GDM1 (cell line): ENCODE data around the gene MAPK11.

ENCODE experiments used
- DNase-seq: peaks from one replicate; lab custom pipeline; 2025; lab: John Stamatoyannopoulos, UW

The MAPK11 gene

GRCh38 chr22:50269970-50270665 lies at the start of gene MAPK11:
TSS of gene MAPK11 (minus strand) at chr22:50270380. CDS start at chr22:50270292, 88 bp downstream.
- DNase-seq, result peak; percentile 34

- no peak for DNase-seq
Measured at GRCh38 chr22:50319503-50319951, 49.3 kb upstream of the MAPK11 start.

- no peak for DNase-seq
Measured at GRCh38 chr22:50318698-50319411, 48.7 kb upstream of the MAPK11 start.

GRCh38 chr22:50318356-50318697 lies 48.1 kb upstream of the MAPK11 start:
- DNase-seq, result no peak

DNA sequence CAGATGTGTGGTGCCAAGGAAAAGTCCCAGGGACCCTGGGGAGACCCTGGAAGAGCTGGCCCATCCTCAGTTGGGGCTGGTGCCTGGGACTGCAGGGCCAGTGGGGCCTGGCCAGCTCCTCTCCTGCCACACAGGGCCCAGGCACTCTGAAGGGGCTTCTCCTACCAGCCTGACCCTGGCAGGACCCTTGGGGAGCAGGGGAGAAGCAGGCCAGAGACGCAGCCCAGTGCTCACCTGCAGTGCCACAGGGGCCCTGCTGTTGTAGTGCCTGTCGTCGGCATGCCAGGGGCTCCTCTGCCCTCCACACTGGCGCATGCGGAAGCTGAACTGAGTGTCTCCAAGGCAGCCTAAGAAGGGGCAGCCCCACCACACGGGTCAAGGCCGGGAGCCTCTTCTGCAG lies 47.5 kb upstream of the MAPK11 start:
- no peak for DNase-seq

DNA sequence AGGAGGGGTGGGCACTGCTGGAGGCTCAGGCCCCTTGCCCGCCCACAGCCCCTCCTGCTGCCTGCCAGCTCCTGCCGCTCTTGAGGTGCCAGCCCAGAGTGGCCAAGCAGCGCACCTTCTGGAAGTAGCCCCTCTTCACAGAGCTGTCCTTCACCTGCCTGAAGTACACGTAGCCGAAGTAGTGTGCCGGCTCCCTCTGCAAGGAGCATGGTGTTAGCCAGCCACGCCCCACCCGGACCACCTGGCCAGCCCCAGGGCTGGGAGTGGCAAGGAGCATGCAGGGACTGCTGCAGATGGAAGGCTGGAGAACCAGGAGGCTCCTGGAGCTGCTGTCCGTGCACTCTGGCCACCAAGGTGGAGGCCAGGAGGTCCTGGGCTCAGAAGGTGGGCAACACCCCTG lies 47.0 kb upstream of the MAPK11 start:
- DNase-seq, result no peak

GRCh38 chr22:50316114-50317065 lies 46.2 kb upstream of the MAPK11 start:
- DNase-seq, result no peak

DNA sequence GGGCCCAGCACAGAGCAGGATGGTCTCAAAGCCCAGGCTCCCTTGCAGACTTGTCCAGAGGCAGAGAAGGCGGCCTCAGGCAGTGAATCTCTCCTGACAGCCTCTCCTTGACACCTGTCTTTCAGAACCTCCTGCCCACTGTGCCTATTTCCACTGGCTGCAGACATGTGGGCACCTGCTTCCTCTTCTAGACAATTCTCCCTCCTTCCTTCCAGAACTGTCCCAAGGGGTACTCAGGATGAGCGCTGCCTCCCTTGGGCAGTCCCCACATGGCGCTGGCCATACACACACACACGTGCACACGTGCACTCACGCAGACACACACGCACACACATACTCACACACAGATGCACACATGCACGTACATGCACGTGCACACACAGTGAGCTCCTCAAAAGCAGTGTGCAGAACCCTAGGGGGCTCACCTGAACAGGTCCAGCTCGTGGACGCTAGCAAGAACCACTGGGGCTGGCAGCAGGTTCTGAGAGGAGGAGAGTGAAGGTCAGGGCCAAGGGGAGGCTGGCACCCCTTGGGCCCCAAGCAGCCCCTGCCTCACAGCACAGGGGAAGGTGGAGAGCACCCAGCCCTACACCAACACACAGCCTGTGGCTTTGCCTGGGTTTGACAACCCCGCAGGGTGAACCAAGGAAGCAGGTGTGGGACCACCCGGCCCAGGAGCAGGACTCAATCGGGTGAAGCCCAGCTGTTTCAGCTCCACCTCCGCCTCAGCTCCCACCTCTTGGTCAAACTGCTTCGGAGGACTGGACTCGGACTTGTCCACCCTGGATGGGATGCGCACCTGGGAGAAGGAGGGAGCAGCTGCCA lies 45.3 kb upstream of the MAPK11 start:
- no peak for DNase-seq

DNA sequence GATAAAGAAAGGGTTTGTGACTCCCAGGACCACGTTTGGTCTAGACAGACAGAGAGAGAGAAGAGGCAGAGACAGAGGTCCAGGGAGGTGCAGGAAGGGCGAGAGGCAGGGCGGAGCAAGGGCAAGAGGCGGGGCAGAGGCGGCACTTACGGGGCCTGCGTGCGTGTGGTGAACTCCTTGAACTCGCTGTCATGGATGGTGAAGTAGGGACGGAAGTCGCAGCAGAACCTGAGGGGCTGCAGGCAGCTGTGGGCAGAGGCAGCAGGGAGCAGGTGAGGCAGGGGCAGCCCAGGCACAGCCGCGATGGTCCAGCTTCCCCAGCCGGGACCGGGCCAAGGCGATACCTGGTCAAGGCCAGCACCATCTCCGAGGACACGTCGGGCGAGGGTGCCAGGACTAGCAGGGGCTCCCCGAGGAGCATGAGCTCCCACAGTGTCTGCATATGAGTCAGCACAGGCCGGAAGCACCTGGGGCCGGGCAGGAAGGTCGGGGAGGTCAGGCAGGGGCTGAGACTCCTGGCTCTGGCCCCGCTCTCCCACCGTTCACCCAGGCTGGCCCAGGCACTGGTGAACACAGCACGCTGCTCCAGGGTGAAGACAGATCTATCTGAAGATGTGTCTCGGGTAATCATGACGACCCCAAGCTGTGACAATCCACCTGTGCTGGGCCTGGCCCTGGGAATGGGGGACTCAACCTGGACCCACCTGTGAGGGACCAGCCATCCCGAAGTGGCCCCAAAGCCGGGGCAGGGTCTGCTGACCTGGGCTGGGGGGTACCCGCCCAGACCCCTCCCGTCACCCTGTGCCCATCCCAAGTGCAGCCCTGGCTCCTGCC lies 44.5 kb upstream of the MAPK11 start:
- DNase-seq, result peak; percentile 69

DNA sequence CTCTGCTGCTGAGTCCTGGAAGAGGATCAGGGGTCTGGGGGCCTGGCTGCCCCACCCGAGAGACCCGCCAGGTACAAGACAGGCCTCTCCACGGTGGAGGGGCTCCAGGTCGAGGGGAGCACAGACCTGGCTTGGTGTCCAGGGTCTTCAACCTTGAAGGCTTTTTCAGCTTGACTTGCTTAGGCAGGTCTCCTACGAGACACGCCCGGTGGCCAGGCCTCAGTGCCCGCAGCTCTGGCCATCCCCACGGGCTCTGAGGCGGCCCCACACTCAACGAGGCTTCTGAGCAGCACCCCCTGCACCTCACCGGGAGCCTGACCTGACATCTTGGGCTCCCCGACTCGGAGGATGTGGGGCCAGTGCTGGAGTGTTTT lies 43.9 kb upstream of the MAPK11 start:
- no peak for DNase-seq

GRCh38 chr22:50313600-50313999 lies 43.4 kb upstream of the MAPK11 start:
- no peak for DNase-seq

- no peak for DNase-seq
Measured at GRCh38 chr22:50313021-50313420, 42.8 kb upstream of the MAPK11 start.

- no peak for DNase-seq
Measured at GRCh38 chr22:50312371-50312770, 42.2 kb upstream of the MAPK11 start.

GRCh38 chr22:50311606-50312351 lies 41.6 kb upstream of the MAPK11 start:
- no peak for DNase-seq

GRCh38 chr22:50310949-50311444 lies 40.8 kb upstream of the MAPK11 start:
- DNase-seq, result no peak

GRCh38 chr22:50310031-50310722 lies 40.0 kb upstream of the MAPK11 start:
- no peak for DNase-seq

DNA sequence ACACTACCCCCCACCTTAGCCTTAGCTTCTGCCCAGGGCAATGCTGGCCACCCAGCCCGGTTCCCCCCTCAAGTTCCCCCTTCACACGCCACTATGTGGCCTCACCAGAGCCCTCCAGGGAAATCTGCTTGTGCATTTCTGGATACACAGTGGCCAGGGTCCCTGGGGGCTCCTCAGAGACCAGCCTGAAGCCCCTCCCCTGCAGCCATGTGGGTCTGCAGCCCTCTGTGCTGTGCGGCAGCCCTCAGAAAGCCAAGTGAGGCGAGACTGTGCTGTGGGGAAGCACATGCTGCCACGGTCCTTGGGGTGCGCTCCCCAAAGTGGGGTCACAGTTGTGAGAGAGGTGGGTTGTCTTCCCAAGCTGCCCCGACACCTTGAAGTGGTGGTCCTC lies 39.4 kb upstream of the MAPK11 start:
- DNase-seq, result no peak

DNA sequence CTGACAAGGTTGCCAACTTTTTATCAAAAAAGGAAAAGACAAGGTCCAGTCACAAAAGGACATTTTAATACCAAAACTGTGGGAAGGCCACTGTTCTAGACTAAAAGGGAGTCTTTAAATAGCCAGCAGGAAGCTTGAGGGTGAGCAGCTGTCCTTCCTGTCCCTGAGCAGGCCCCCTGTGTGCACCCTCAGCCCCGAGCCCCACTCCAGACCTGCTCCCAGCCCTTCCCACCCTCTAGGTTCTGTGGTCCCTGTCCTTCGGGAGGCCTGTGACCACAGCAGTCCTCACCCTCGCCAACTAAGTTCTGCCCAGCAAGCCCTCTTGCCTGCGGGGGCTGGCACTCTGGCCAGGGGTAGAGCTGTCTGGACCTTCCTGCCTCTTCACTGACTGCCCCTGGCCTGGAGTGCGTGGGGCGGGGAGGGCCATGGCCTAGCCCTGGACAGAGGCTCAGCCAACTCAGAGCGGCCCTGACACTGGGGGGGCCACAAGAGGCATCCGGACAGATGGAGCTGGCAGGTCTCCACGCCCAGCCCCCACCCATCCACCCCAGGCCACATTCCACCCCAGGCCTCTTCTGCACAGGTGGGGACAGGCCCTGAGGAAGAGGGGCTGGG lies 38.9 kb upstream of the MAPK11 start:
- DNase-seq, result peak; percentile 44

DNA sequence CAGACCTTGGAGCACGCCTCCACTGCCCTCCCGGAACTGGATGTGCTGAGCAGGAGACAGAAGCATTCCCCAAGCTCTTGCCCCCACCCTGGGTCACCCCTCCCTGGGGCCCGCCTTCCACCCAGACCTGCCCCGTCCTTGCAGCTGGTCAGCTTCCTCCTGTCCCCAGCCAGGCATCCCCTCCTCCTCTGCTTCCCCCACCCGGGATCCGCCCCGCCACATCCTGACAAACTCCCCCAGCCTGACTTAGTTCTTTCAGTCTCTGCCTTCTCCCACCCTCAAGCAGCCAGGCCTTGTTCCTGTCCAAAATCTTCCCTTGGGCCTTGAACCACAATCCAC lies 38.4 kb upstream of the MAPK11 start:
- DNase-seq, result peak; percentile 76
